ENCODE measurements around the gene RPS19.

GRCh38 chr19:41877916-41878905, 18.2 kb downstream of the RPS19 start:
- peak; percentile 89 for TF ChIP-seq POLR2AphosphoS5 (IDR thresholded peaks at IDR 0.05; ENCODE audit: low read depth, low read length)
- TF ChIP-seq POLR2A (IDR thresholded peaks at IDR 0.05; ENCODE audit: low read depth, low read length): peak; percentile 83
- peak; percentile 77; the same call in 1 of the 2 replicates for TF ChIP-seq TAF1 (IDR thresholded peaks at IDR 0.05; ENCODE audit: borderline replicate concordance, low read depth, low read length)

Data from GM12892 (cell line).